ENCODE measurements around the gene ZFP69B. TPM values are rescaled to one million over a fixed set of nuclear protein-coding genes. Genes with fewer than 3 reads are reported as not detected.

The ZFP69B gene
- total RNA-seq (2014; rRNA removed; shearing (Covaris generic)) (3.0 and 4.2 TPM in 2 replicates), polyA plus RNA-seq (2016; fragmentation: Nextera tagmentation; extraction: Ambion mirVana) (3.7 and 3.9 TPM in 2 replicates)

GRCh38 chr1:40449684-40450494, at the start of gene ZFP69B:
TSS of gene ZFP69B (plus strand) at chr1:40450476. CDS start at chr1:40450962, 486 bp downstream.
- Histone ChIP-seq H3K4me1 (ENCODE audit: insufficient read depth) (0 out of 2 replicates have a peak, but pooled peaks cover 4% of the 10 kb centered on the region), H4K20me1 (ENCODE audit: insufficient read depth) (no peaks in the 10 kb centered on the region), H3K79me2 (ENCODE audit: insufficient read depth) (peaks cover 29% of the 10 kb centered on the region), H3K9me2 (ENCODE audit: insufficient read depth) (no peaks in the 10 kb centered on the region), H2AFZ (peak within 1 kb of the TSS; percentile 95), H3F3A (ENCODE audit: insufficient read depth) (peaks cover 19% of the 10 kb centered on the region), H3K27me3 (replicated peaks; ENCODE audit: insufficient read depth) (no peaks in the 10 kb centered on the region), H3K36me3 (ENCODE audit: low read depth) (peaks cover 5% of the 10 kb centered on the region; the same call in 1 of the 2 replicates), H3K9me3 (ENCODE audit: low read depth) (no peaks in the 10 kb centered on the region), H3K9ac (peak within 1 kb of the TSS; percentile 90), H3K4me2 (ENCODE audit: unreplicated experiment) (peak within 1 kb of the TSS; percentile 87), H3K4me3 (peak within 1 kb of the TSS; percentile 82), H3K27ac (peak within 1 kb of the TSS; percentile 90)
- no peak for TF ChIP-seq EZH2phosphoT487 (IDR thresholded peaks at IDR 0.05; ENCODE audit: insufficient read depth, low read depth)
- no peak for TF ChIP-seq EZH2 (IDR thresholded peaks at IDR 0.05; ENCODE audit: insufficient read depth, poor library complexity, severe bottlenecking)
- DNase-seq, result peak; percentile 96
- in situ Hi-C loops (cut with MboI), result no loop called here
- WGBS, 2 experiments (ENCODE audit: low coverage in 1 of 2, low lambda C conversion rate in 2 of 2, missing lambda C conversion rate in 2 of 2), result 2% methylated on average over 38 to 58 of the region's 64 CpGs

DNA sequence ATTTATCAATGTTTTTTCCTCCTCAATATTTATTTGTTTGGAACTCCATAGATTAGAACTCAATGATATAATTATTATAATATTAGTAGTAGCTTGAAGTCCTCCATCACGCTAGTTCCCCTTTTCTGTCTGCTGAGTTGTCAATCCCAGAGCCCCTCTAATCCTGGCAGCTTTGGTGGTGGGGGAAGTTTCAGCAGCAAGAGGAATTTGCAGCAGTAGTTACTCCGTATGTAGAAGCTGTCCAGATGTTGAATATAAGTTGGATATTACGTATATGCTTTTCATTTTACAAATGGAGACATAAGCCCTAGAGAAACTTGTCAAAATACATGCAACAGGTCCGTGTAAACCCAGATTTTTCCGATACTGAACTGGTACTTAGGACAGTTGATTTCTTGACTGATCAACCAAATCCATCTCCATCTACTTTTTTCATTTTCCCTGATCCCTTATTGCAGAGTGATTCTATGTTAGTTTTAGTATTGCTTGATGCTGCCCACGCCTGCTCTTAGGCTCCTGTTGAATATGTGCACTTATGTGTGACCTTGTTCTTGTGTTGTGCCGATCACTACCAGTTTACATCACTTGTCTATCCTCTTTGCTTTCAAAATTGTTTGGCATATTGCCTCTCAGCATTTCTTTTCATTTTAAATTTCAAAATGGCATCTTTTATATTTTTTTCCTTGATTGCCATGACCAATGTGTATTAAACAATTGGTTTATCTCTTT, 48.6 kb upstream of the ZFP69B start:
- Histone ChIP-seq H3K79me2 (ENCODE audit: insufficient read depth) (peaks cover 97% of the 10 kb centered on the region), H3K36me3 (ENCODE audit: low read depth) (no peaks in the 10 kb centered on the region), H3K4me3 (no peak overlapping the region), H4K20me1 (ENCODE audit: insufficient read depth) (no peaks in the 10 kb centered on the region), H3F3A (ENCODE audit: insufficient read depth) (no peaks in the 10 kb centered on the region), H3K9me3 (ENCODE audit: low read depth) (no peaks in the 10 kb centered on the region), H3K27me3 (replicated peaks; ENCODE audit: insufficient read depth) (no peaks in the 10 kb centered on the region), H3K9ac (no peak overlapping the region), H3K4me2 (ENCODE audit: unreplicated experiment) (no peak overlapping the region), H3K9me2 (ENCODE audit: insufficient read depth) (no peaks in the 10 kb centered on the region), H2AFZ (no peak overlapping the region), H3K4me1 (ENCODE audit: insufficient read depth) (no peaks in the 10 kb centered on the region), H3K27ac (no peak overlapping the region)
- DNase-seq, result no peak
- in situ Hi-C loops (cut with MboI), result loop anchor here (10.0 kb wide), 1 partner anchor 247 kb away; no protein-coding TSS in a partner anchor
- TF ChIP-seq EZH2 (IDR thresholded peaks at IDR 0.05; ENCODE audit: insufficient read depth, poor library complexity, severe bottlenecking) (no peak), EZH2phosphoT487 (IDR thresholded peaks at IDR 0.05; ENCODE audit: insufficient read depth, low read depth) (no peak)
- 85% methylated on average over 7 of the region's 7 CpGs for WGBS, 2 experiments (ENCODE audit: low coverage in 1 of 2, low lambda C conversion rate in 2 of 2, missing lambda C conversion rate in 2 of 2)

- Histone ChIP-seq H3K27ac (no peak overlapping the region), H3F3A (ENCODE audit: insufficient read depth) (no peaks in the 10 kb centered on the region), H3K4me3 (peak overlapping the region; percentile 36; the same call in 1 of the 2 replicates), H3K27me3 (replicated peaks; ENCODE audit: insufficient read depth) (no peaks in the 10 kb centered on the region), H3K9me3 (ENCODE audit: low read depth) (no peaks in the 10 kb centered on the region), H3K79me2 (ENCODE audit: insufficient read depth) (peaks cover 74% of the 10 kb centered on the region), H3K4me2 (ENCODE audit: unreplicated experiment) (peak overlapping the region; percentile 58), H3K4me1 (ENCODE audit: insufficient read depth) (no peaks in the 10 kb centered on the region), H3K9me2 (ENCODE audit: insufficient read depth) (no peaks in the 10 kb centered on the region), H3K9ac (no peak overlapping the region), H2AFZ (peak overlapping the region; percentile 44; the same call in 1 of the 2 replicates), H4K20me1 (ENCODE audit: insufficient read depth) (no peaks in the 10 kb centered on the region), H3K36me3 (ENCODE audit: low read depth) (no peaks in the 10 kb centered on the region)
- TF ChIP-seq EZH2phosphoT487 (IDR thresholded peaks at IDR 0.05; ENCODE audit: insufficient read depth, low read depth), result no peak
- TF ChIP-seq EZH2 (IDR thresholded peaks at IDR 0.05; ENCODE audit: insufficient read depth, poor library complexity, severe bottlenecking), result no peak
- 43% methylated on average over 11 of the region's 11 CpGs for WGBS, 2 experiments (ENCODE audit: low coverage in 1 of 2, low lambda C conversion rate in 2 of 2, missing lambda C conversion rate in 2 of 2)
- in situ Hi-C loops (cut with MboI), result loop anchor here (10.0 kb wide), 1 partner anchor 250 kb away; no protein-coding TSS in a partner anchor
- peak; percentile 67 for DNase-seq
Observed at GRCh38 chr1:40404670-40405462, 45.4 kb upstream of the ZFP69B start.

GRCh38 chr1:40405812-40406211, 44.5 kb upstream of the ZFP69B start:
- DNase-seq, result no peak
- Histone ChIP-seq H3K4me3 (no peak overlapping the region), H3K36me3 (ENCODE audit: low read depth) (no peaks in the 10 kb centered on the region), H3K27ac (no peak overlapping the region), H2AFZ (no peak overlapping the region), H3K9me2 (ENCODE audit: insufficient read depth) (no peaks in the 10 kb centered on the region), H3K9me3 (ENCODE audit: low read depth) (no peaks in the 10 kb centered on the region), H3F3A (ENCODE audit: insufficient read depth) (no peaks in the 10 kb centered on the region), H3K4me1 (ENCODE audit: insufficient read depth) (no peaks in the 10 kb centered on the region), H3K9ac (no peak overlapping the region), H4K20me1 (ENCODE audit: insufficient read depth) (no peaks in the 10 kb centered on the region), H3K27me3 (replicated peaks; ENCODE audit: insufficient read depth) (no peaks in the 10 kb centered on the region), H3K79me2 (ENCODE audit: insufficient read depth) (peaks cover 65% of the 10 kb centered on the region), H3K4me2 (ENCODE audit: unreplicated experiment) (no peak overlapping the region)
- in situ Hi-C loops (cut with MboI), result loop anchor here (10.0 kb wide), 1 partner anchor 251 kb away; no protein-coding TSS in a partner anchor
- TF ChIP-seq EZH2phosphoT487 (IDR thresholded peaks at IDR 0.05; ENCODE audit: insufficient read depth, low read depth), result no peak
- no peak for TF ChIP-seq EZH2 (IDR thresholded peaks at IDR 0.05; ENCODE audit: insufficient read depth, poor library complexity, severe bottlenecking)
- WGBS, 2 experiments (ENCODE audit: low coverage in 1 of 2, low lambda C conversion rate in 2 of 2, missing lambda C conversion rate in 2 of 2), result 78 to 83% methylated on average over 4 of the region's 4 CpGs

Data from GM23248 (cell line).